B cell (primary cell): ENCODE measurements around the gene PLEKHH2.

Experiments
- CTCF ChIP-seq: fragments of 200-600 bp; IDR thresholded peaks from one replicate; pipeline ENCODE4 v1.8.0; 2022; ENCODE audit warnings: antibody characterized with exemption, mild to moderate bottlenecking
- EZH2 ChIP-seq: IDR thresholded peaks from 2 replicates; pipeline ENCODE4 v1.6.1; 2012; ENCODE audit warnings: borderline replicate concordance, low read depth, mild to moderate bottlenecking, moderate library complexity, low read length; ENCODE audit not compliant: insufficient read depth, poor library complexity, severe bottlenecking

DNA sequence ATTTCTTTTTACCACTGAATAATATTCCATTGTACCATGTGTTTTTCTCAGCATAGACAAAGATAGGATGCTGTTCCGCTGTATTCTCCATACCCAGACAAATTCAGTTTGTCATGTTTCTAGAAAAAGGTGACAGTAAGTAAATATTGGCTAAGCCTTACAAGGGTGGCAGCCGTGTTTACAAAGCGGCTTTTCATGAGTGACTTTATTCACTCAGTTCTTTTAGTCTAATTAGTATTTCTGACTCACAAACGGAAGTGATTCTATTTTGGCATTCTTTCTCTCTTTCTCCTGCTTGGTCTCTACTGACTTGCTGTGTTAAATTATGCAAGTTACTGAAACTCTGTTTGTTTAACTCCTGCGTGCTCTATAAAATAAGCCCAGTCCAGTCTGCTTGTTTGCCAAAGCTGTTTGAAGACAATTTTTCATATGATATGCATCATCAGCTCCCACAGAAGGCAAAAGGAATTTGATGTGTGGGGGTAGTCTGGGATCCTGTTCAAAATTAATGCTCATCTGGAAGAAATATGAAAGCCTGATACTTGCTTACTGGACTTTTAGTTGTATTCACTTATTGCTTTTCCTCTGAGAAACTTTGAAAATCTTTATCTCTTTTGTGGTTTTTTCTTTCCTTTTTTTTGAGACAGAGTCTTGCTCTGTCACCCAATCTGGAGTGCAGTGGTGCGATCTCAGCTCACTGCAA, 2.3 kb upstream of the PLEKHH2 start:
- no peak for TF ChIP-seq CTCF
- no peak for TF ChIP-seq EZH2
